CD4-positive, alpha-beta T cell treated with Interleukin-15 for 1 hour (primary cell): ENCODE results near the gene ARAP1.

Experiments used
- DNase-seq: peaks from one replicate; pipeline ENCODE4 v3.0.0-alpha.2; 2020

The ARAP1 gene

GRCh38 chr11:72679869-72680268, 72.3 kb downstream of the ARAP1 start:
- no peak for DNase-seq

- no peak for DNase-seq
Measured at GRCh38 chr11:72678524-72678923, 73.7 kb downstream of the ARAP1 start.

DNA sequence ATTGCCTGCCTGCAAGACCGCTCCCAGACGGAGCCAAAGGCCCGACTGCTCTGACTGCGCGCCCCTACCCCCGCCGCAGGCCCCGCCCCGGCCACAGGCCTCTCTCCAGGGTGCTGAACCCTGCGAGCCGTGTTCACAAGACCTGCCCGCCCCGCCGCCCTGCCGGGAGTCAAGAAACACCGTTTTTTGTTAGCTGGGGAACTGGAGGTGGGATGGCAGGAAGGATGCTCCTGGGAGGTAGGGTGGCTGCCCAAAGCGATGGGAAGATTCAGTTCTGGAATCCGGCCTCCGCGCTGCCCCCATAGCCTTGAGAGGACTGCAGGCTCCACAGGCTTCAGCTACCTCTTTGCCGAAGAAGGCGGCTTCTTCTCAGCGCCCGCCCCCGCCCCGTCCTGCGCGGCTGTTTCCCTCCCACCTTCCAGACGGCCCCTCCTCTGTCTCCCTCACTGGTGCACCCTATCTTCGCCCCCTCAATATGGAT, 75.3 kb downstream of the ARAP1 start:
- DNase-seq: peak; percentile 53

GRCh38 chr11:72675221-72675620, 77.0 kb downstream of the ARAP1 start:
- no peak for DNase-seq

GRCh38 chr11:72673943-72674828, 78.0 kb downstream of the ARAP1 start, which contains the start of gene PDE2A:
Gene PDE2A (minus strand): TSS chr11:72674422. CDS start chr11:72674207, 215 bp downstream.
- DNase-seq: no peak

DNA sequence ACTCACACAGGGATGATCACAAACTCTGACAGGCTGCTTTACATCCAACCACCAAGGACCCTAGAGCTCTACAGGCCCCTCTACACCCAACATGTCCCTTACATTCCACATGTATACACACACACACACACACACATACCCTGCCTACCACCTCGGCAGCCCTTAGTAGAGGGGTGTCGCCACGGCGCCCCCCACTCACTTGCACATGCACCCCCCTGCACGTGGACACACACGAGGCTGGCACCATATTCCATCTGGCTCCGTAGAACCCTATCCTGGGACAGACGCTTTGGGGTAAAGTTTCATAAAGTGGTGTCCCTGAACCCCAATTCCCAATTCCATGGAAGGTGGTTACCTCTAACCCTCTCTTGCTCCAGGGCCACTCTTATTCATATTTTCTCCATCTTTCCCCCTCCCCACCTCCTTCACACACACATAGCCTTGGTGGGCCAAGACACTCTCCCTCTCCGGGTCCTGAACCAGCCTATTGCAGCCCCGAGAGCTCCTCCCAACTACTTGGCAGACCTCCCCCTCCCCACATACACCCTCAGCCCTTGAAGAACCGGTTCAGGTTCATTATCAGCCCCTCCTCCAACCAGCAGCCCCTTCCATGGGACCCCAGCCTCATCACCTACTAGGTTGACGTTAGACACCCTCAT, 78.8 kb downstream of the ARAP1 start:
- DNase-seq: no peak

DNA sequence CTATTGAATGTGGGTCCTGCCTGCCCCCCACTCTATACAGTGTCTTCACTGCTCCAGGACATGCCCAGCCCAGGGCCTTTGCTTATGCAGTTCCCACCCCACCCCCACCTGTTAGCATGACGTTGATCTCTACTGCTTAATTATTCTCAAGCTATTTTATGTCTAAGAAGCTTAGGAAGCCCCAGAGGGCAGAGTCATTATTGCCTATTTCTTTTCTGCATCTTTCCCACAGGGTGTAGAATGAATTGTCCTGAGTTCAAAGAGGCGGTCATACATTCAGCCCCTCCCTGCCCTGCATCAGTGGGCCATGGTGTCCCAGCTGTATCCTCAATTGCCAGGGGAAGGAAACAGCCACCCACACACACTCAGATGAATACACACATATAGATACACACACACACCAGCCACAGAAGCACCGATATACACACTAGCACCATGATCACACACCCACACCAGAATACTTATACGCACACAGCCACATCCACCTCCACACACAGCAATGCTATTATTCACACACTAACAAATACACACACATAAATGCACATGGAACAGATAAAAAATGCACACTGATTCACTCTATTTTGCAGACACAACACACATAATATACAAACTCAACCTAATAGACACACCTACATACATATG, 79.5 kb downstream of the ARAP1 start:
- no peak for DNase-seq

GRCh38 chr11:72671152-72672099, 80.8 kb downstream of the ARAP1 start:
- DNase-seq: no peak

GRCh38 chr11:72670041-72670440, 82.2 kb downstream of the ARAP1 start:
- DNase-seq: no peak

- no peak for DNase-seq
Measured at GRCh38 chr11:72669527-72669926, 82.7 kb downstream of the ARAP1 start.

DNA sequence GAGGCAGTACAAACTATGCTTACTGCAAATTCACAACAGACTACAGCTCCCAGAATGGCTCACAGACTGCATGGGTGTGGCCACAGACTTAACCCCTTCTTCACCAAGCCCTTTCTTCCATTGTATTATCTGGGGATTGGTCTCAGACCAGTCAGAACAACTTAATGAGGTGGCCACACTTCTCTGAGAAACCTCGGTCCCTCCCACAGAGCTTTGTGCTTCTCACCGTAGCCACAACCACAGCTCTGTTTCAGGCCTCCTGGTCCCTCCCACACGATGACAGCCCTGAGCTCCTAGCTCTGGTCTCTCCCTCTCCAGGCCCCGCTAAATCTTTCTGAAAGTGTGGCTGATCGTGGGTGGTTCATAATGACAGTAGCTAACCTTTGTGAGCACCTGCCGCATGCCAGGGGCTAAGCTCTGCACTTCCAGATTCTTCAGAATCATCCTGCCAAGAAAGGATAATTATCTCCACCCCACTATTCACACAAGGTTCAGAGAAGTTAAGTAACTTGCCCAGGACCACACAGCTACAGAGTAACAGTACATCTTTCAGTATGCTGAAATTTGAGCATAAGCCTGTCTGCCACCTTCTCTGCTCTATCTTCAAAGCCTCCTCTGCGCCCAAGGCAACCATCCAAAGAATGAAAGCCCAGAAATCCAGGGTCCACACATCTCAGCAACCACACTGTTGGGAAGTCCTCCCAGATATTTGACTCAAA, 83.4 kb downstream of the ARAP1 start:
- no peak for DNase-seq

DNA sequence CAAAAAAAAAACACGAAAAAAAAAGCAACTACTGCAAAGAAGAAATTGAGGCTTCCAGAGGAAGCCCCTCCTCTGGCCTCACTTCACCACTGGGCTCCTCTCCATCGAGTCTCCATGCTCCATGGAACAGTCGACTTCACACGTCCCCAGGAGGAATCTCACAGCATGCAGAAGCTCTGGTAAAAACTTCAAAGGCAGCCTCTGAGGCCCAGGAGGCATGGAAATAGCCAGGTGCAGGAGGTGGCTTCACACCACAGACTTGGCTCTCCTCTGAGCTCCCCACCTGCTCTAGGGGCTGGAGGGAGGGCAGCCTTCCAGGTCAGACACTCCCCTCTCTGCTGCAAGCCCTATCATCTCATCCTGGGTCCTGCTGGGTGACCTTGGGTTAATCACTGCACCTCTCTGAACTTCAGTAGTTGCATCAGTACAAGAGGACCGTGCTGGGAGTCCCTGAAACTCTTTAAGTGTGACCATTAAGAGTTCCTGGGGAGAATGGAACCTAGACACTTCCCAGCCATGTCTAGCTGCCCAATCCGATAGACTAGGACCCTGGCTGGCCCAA, 86.2 kb downstream of the ARAP1 start:
- DNase-seq: no peak

- no peak for DNase-seq
Measured at GRCh38 chr11:72662036-72662435, 90.2 kb downstream of the ARAP1 start.

DNA sequence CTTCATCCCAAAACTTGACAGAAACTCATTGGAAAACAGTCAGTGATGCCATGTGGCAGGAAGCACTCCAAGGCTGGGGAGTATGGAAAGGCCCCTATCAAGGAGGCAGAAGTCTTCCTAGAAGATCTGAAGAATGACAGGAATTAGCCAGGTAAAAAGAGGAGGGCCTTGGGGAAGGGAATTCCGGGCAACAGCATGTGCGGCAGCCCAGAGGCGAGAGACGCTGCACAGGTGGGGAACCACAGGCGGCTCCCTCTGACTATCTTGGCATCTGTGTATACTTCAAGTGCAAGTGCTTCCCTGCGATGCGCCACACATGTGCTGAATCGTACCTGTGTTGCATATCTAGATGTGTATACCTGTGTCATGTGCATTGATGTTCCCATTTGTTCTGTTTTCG, 90.7 kb downstream of the ARAP1 start:
- no peak for DNase-seq

DNA sequence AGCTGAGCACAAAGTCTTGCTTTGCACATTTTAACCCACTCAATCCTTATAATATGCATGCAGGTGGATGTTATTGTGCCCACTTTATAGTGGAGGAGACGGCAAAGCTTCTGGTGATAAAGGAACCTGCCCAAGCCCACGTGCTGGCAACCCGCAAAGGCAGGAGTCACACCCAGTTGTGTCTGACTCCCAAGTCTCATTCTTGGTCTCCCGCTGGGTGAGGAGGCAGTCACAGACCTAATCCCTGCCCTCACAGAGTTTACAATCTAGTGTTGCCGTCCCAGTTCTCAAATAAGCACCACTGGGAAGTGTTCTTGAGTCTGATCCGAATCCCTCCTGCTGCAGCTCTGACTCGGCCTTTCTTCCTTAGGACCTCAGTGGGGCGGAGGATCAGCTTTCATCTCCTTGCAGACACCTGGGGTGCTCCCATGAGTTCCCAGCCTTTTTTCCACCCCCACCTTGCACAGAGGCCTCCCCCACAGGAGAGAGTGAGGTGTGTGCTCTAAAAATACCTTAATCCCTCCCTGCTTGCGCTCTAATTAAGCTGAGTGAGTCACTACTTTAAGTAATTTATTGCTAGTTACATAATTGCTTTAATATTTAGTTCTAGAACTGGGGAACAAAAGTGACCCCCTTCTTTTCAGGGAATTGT, 93.1 kb downstream of the ARAP1 start:
- no peak for DNase-seq

DNA sequence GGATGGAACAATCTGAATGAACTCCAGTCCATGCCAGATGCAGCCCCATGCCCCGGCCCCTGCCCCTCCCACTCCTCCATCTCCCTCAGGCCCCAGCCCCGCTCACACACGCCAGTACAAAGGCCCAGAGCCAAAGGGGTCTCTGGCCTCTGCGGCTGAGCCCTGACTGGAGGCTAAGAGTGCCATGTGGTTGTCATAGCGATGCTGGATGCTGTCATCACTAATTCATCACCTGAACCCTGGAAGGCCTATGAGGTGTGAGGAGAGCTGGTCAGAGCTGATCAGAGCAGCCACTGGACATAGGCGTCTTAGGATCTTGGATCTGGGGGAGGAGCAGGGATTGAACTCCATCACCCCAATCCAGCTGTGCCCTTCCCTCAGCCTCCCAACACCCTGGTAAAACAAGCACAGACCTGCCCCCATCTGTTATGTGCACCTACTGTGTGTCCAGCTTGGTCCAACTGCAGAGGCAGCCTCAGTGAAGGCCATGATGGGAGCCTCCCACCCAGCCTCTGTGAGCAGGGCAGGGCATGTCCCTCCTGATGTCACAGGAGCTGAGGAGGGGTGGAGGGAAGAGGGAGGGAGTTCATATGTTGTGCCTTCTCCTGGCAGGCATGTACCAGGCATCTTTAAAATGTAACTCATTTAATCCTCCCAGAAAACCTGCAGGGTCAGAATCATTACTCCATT, 94.7 kb downstream of the ARAP1 start:
- DNase-seq: no peak

- DNase-seq: no peak
Measured at GRCh38 chr11:72655896-72656464, 96.2 kb downstream of the ARAP1 start.

DNA sequence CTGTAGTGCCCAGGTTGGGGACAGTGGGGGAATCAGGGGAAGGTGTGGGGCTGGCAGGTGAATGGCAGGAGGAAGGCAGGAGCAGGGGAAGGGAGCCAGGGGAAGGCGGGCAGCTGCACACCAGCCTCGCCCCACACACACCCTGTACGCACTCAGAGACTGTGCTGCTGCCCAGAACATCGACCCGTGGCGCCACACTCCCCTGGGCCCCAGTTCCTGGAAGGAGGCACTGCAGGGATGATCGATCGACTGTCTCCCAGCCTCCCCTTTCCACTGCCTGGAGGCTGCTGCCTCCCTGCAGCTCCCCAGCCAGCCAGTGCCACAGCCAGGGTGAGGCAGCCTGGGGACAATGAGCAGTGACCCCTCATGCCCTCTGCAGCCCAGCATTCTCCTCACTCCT, 97.2 kb downstream of the ARAP1 start:
- DNase-seq: no peak

GRCh38 chr11:72653649-72654048, 98.6 kb downstream of the ARAP1 start:
- DNase-seq: no peak
